HK-2 (cell line): ENCODE results near the gene PRRC2A.

Experiments used
- DNase-seq: peaks from one replicate; pipeline ENCODE4 v3.0.0-alpha.2; 2018; ENCODE audit not compliant: unreplicated experiment

Gene PRRC2A

GRCh38 chr6:31626952-31627351 is 6.4 kb downstream of the PRRC2A start:
- no peak for DNase-seq

GRCh38 chr6:31627690-31628287 is 7.3 kb downstream of the PRRC2A start:
- no peak for DNase-seq

- no peak for DNase-seq
Observed at GRCh38 chr6:31629014-31629413, 8.5 kb downstream of the PRRC2A start.

- no peak for DNase-seq
Observed at GRCh38 chr6:31630177-31630934, 9.8 kb downstream of the PRRC2A start.

GRCh38 chr6:31631209-31631608 is 10.7 kb downstream of the PRRC2A start:
- no peak for DNase-seq

- DNase-seq = no peak
Observed at GRCh38 chr6:31631681-31632278, 11.3 kb downstream of the PRRC2A start.

GRCh38 chr6:31632279-31632946 is 11.9 kb downstream of the PRRC2A start:
- DNase-seq = no peak

GRCh38 chr6:31633447-31633846 is 12.9 kb downstream of the PRRC2A start:
- DNase-seq = no peak

GRCh38 chr6:31634131-31634530 is 13.6 kb downstream of the PRRC2A start:
- no peak for DNase-seq

- DNase-seq = no peak
Observed at GRCh38 chr6:31634969-31635575, 14.6 kb downstream of the PRRC2A start.

- DNase-seq = no peak
Observed at GRCh38 chr6:31636698-31637596, 16.4 kb downstream of the PRRC2A start.

GRCh38 chr6:31639043-31639442 is 18.5 kb downstream of the PRRC2A start:
- no peak for DNase-seq

GRCh38 chr6:31639449-31639861 is 18.9 kb downstream of the PRRC2A start:
- no peak for DNase-seq

- DNase-seq = no peak
Observed at GRCh38 chr6:31640612-31641011, 20.1 kb downstream of the PRRC2A start.

GRCh38 chr6:31641370-31641769 is 20.9 kb downstream of the PRRC2A start:
- DNase-seq = no peak

GRCh38 chr6:31642798-31643570 is 22.5 kb downstream of the PRRC2A start:
- no peak for DNase-seq

GRCh38 chr6:31643818-31644454 is 23.4 kb downstream of the PRRC2A start:
- DNase-seq = no peak

- DNase-seq = no peak
Observed at GRCh38 chr6:31645325-31645724, 24.8 kb downstream of the PRRC2A start.

GRCh38 chr6:31651602-31652191 is 31.2 kb downstream of the PRRC2A start:
- DNase-seq = no peak
